ENCODE measurements around the gene RFX6.

Gene RFX6

GRCh38 chr6:116973976-116974375 is 96.9 kb downstream of the RFX6 start:
- DNase-seq (ENCODE audit: low read depth), result no peak

GRCh38 chr6:116974526-116975316 is 97.7 kb downstream of the RFX6 start:
- DNase-seq (ENCODE audit: low read depth), result no peak

GRCh38 chr6:116975600-116975999 is 98.6 kb downstream of the RFX6 start:
- no peak for DNase-seq (ENCODE audit: low read depth)

- DNase-seq (ENCODE audit: low read depth), result no peak
Measured at GRCh38 chr6:116979560-116979959, 102.5 kb downstream of the RFX6 start.

Measured in non-pigmented ciliary epithelial cell (primary cell).